Stimulated activated CD8-positive, alpha-beta memory T cell treated with anti-CD3 and anti-CD28 coated beads, Interleukin-2, amount 100 ng/mL, for 1 hour (primary cell): Measurements from ENCODE around the gene POC1A.

Experiments used
- DNase-seq, 2 donors: peaks; one replicate each; pipeline ENCODE4 v3.0.0-alpha.2; 2020; ENCODE audit warnings: low read depth in 2 of 2

Gene POC1A

DNA sequence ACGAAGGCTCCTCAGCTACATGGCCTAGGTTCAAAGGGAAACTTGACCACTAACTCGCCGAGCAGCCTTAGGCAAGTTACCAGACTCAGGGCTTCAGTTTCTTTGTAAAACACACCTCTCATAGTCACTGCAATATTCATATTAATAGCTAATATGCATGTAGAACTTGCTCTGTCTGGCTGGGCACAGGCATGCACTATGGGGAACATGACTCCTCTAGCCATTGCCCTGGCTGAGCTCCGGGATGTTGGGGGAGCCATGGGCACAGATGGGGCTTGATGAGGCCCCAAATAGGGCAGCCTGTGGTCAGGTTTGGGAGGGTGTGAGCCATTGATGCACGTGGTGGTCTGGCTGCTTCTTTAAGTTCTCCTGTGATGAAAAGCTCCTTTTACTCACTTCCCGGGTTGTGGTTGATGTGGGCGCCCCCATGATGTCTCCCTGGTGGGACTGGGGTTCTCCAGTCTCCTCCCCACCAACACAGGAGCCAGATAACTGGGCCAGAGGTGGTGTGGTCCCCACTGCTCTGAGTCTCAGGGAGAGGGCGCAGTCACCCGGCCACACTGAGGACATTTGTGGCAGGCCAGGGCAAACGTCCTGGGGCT is 68.4 kb downstream of the POC1A start:
- DNase-seq: no peak

DNA sequence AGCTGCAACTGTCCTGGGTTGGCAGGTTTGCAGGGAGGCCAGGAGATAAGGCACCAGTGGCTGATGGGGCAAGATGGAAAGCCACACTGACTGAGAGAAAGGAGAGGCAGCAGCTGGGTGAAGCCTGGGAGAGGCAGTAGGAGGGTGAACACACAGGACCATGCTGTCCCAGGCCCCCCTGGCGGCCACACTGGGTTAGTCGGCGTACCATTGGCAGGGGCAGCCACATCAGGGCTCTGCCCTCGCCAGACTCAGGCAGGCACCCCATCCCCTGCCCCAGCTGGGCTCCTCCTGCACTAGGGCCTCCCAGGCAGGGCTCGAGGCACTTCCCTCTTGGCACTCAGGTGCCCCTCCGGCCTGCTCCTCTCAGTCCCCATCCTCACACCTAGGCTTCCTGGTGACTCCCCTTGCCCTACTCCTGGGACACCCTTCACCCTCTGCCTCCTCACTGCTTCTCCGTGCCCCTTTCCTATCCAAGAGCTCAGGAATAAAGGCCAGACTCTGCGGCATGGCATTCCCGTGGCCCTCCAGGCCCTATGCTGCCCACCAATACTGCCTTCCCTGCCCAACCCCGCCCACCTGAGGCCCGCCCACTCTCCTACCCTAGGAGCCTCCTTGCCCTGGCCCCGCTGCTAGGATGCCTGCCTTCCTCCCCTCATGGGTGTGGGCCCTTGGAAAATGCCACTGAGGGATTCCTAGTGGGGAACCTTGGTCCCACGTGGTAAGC is 69.1 kb downstream of the POC1A start:
- DNase-seq: no peak

DNA sequence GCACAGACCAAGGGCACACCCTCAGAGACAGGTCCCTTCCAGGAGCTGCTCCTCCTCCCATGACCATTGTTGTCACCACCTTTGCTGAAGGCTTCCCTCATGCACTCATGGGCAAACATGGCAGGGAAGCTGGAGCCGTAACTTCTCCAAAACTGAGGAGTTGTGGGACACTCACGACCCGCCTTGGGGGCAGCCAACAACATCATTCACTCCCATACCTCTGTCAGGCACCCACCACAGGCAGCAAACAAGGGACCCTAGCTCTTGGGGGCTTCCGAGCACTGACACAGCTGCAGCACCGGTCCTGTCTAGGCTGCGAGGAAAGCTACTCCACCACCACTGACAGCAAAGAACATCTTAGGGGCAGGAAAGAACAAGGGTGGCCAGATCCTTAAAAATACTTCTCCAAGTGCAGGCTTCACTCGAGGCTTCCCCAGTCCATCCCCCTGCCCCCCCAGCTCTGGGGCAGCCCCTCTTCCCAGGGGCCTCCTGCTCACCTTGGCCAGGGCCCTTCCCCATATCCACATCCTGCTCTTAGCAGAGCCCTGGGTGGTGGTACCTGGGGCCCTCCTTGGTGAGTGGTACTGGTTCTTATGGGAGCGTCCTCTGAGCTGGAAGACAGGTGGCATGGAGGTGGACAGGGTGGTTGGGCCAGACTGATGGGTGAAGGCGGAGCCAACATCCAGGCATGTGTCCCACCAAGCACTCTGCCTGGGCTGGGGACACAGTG is 69.8 kb downstream of the POC1A start:
- DNase-seq: no peak

DNA sequence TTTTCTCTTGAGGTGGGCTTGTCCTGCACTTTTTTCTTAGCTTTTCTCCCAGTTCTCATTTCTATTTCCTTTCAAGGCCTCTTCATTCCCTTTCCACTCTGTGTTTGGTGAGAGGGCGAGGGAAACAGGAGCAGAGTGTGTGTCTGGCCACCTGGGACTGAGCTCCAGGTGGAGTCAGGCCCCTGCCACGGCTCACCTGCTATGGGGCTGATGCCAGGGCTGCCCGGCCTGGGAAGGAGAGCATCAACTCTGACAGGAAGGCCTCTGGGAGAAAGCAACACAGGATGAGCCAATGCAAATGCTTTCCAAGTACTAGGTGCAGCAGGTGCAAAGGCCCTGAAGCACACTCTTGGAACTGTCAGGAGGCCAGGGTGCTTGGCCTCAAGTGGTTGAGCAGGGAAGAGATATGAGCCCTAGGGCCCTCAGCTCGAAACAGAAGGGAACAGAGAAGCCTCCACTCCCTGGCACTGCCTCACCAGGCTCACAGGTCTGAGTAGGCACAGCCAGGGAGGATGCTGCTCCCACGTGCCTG is 70.6 kb downstream of the POC1A start:
- no peak for DNase-seq

DNA sequence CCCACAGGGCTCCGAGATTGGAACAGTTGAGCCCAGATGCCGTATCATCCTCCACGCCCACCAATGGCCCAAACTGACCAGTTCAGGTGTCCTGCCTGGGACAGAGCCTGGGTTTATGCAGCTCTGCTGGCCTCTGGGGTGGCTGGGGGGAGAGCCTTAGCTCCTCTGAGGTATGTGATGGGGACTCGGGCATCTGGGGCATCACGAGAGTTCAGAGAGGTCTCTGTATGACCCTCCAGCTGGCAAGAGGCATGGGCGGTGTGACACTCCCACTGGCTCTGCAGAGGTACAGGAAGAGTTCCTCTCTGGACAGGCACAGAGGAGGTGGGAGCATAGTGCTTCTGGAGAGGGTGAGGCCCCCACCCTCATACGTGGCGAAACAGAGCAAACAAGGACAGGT is 71.3 kb downstream of the POC1A start:
- DNase-seq: no peak

DNA sequence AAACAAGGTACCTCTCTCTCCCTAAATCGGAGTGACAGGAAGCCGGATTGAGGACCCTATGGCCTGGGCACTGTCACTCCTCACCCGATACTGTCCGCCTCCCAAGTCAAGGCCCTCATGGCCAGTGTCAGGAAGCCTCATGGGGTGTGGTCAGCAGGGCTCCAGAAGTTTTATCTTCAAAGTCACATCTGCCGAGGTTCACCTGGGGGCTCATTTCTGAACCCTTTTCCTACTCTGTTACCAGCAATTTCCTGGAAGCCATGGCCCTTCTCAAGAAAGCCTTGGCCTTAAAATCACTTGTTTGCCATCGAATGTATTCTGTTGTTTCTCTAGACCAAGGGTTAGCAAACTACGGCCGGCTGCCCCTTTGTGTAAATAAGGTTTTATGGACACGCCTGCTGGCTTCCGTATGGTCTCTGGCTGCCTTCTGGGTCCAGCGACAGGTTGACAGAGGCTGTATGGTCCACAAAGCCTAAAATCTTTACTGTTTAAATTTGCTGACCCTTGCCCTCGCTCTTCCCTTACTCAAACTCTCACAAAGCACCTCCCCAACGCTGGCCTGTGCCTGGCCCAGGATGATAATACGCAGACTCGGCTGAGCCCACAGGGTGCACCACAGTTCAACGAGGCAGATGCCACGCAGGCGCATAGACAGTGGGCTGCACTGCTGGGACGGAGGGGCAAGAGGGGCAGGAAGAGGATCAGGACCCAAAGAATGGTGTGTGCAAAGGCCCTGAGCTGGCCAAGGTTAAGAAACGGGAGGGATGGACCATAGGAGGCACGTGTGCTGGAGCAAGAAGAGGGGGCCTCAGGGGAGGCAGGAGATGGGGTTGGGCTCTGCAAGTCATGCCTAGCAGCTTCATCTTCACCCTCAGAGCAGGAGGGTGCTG is 73.1 kb downstream of the POC1A start:
- no peak for DNase-seq

DNA sequence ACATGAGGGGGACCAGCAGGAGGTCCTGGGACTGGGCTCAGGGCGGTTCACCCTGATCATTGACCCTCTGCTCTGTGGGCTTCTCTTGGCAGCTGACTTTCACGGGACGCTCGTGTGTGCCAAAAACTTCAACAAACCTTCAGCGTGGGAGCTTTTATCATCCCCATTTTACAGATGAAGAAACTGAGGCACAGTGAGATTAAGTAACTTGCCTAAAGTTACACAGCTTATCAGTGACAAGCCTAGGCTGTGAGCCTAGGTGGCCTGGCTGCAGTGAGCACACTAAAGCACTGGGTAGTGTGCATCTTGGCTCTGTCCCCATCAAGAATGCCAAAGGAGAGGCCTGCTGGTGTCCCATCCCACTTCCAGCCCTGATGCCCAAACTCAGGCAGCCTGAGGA is 74.3 kb downstream of the POC1A start:
- no peak for DNase-seq

DNA sequence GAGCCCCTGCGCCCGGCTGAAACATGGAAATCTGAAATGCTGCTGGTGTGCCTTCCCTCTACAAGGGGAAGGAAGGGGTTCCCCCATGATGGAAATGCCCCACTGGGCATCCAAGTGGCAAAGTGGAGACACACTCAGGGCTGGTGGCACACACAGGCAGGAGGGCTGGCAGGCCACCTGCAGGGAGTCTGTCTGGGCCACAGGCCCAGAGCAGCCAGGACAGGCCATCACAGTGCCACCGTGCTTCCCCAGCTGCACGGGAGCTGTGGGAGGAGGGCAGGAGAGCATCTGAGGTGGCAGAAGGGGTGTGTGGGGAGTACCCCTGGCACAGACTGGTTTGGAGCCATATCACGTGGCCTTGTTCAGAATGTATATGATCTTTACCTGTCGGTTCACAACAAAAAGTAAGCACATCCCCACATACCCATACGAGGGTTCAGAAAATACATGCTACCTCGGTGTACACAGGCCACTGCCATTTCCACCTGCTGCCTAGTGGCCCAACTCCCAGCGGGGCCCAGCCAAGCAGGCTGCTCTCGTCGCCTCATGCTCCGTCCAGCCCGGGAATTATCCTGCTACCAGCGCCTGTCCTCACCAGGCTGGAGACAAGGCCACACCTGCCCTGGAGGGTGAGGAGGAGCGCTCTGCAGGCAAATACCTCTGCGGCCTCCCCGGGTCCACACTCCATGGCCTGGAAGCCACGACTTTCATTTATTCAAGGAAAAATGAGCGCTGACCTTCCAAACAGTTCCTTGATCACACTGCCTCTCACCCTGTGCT is 75.3 kb downstream of the POC1A start:
- DNase-seq: no peak

DNA sequence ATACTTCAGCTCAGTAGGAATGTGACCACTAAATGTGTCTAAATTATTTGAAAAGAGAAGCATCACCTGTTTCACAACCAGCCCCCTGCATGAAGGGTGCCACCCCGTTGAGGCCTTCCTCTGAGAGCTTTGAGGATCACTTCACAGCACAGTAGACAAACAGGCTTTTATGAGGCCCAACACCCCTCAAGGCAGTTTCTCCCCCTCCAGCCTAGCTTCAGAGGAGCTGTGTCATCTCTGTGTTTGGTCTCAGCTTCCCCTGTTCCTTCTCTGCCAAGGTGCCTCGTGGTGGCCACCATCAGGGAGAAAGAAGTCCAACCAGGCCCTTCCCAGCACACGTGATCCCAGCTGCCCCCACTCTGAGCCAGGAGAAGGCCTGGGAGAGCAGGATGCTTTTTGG is 76.3 kb downstream of the POC1A start:
- DNase-seq: no peak

DNA sequence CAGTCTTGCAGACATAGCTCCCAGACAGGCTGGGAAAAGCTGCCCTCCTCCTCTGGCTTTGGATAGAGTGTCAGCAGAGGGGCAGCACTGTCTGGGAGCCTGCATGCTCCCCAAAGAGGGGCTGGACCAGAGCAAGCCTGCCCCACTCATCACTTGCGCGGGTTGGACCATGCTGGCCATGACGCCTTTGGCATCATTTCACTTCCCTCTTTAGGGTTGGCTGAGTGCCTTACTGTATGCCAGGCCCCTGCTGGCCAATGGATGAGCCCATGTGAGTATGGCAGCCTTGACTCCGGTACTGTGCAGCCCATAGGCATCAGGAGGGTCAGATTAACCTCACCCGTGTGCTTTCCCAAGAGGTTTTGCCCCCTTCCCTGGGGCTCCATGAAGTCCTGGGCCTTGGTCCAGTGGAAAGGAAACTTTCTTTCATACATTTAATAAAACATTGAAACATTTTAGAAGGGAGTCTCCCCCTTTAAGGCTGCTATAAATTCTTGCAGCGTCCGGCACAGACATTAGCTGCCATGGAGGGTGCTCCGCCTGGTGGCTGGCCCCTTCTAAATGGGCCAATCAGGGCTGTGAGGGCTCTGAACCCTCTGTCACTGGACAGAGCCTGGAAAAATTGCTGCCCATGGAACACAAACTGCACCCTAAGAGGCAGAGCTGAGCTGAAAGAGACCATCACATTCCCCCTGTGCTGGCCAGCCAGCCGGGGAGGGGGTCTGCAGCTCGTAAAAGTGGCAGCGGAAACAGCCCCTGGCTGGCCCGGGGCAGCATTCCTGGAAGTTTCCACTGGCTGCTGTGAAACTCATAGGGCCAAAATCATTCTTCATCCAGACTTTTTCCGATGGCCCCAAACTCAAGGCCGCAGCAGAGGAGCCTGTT is 77.1 kb downstream of the POC1A start:
- no peak for DNase-seq

DNA sequence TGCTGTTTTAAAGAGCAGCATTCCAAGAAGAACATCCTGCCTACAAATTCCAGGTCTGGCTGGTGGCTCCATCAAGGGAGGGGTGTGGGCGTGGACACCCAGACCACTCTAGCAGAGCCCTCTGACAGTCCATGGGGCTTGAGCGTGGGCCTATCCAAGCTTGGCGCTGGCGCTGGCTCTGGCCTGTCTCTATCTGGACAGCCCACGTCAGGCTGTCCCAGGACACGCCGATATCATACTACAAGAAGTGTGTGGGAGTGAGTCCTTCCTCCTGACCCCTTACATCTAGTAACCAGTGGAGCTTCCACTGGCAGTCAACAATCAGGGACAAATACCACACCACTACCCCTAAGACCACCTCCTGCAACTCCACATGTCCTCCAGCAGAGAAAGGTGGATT is 80.7 kb downstream of the POC1A start:
- DNase-seq: no peak

DNA sequence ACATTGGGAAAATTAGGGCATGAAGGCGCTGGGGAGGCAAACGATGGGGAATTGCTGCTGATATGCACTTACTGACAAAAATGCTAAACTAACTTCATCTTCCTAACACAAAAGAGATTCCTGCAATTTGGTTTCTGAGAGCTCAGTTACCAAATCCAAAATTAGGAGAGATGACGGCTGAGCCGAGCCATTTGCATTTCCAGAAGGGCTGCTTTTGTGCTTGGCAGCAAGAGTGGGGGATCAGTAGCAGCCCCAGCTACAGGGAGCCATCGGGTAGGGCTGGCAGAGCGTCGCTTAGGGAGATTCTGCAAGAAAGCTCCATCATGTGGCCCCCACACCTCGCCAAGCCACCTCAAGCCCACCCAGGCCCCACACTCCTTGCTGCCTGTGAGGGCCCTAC is 81.8 kb downstream of the POC1A start:
- DNase-seq: no peak

DNA sequence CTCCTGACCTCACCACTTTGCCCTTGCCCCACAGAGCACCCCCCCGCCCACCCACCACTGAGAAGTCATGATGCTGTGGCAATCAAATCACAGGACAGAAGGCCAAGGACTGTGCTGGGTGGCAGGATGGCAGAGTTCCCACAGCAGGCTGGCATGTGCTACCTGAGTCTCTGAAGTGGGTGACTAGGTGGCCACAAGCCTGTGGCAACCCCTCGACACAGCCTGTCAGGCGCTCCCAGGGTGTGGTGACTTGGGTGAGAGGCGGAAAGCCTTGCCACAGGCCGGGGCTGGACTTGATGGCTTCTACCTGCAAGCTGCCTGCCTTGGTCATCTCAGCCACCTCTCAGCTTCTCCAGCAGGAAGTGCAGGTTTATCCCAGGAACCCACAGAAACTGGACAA is 82.2 kb downstream of the POC1A start:
- no peak for DNase-seq

DNA sequence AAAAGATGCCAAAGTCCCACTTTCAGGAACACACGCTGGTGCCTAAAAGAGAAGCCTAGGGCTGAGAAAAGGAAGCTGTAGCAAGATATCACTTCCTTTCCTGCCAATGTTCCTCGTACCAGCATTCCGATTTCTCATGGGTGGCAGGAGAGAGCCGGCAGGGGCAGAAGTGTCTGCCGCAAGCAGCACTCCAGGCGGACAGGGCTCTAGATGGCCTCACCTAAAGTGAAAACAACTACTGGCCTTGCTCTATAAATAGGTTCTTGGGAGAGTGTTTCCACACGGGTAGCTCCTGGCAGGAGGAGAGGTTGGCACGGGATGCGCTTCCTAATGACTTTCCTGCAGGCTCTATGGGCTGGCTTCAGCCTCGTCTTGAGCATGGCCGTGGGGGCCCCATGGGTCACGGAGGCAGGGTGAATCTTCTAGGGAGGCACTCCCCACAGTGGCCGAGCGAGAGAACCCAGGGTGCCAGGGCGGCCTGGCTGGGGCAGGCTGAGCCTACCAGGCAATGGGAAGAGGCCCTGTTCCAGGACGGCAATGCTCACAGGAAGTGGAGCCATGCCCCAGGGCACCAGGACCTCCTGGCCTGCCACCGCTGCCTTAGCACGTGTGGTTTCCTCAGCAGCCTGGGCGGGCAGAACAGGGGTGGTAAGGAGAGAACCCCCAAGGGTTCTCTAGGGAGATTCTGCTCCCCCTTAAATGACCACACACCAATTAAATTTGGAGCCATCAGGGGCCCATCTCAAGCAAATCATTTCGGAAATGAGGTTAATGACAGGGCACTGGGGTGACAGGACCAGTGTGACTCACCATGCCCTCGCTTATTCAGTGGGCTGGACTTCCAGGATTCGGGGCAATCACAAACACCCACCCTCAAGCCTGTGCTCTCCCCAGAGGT is 83.2 kb downstream of the POC1A start:
- no peak for DNase-seq

DNA sequence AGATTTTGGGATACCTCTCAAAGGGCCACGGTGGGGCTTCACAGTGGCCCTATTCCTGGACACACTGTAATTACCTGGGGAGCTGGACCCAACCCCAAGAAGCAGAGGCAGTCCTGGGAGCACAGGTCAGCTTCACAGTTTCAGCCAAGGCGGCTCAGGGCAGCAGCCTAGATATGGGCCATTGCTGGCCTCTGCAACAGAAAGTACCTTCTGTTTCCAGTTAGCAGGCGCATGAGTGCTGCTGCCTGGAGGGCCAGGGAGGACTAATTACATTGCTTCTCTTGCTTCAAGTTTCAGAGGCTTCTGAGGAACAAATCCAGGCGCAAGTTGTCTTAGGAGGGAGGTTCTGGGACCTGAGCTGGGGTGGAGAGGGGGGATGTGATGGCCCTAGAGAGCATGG is 84.4 kb downstream of the POC1A start:
- no peak for DNase-seq

DNA sequence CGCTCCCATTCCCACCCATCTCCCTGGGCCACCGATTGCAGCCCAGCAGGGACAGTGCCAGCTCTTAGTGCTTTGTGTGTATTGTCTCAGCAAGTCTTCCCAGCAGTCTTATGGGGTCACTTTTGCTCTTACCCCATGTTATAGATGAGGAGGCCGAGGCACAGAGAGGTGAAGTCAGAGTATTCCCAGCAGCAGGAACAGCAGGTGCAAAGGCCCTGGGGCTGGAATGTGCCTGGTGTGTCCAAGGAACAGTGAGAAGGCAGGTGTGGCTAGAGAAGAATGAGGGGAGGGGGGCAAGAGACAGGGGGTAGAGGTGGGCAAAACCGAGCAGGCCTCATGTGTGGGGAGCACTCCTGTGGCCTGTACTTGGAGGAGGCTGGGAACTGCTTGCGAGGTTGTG is 85.1 kb downstream of the POC1A start:
- DNase-seq: no peak

DNA sequence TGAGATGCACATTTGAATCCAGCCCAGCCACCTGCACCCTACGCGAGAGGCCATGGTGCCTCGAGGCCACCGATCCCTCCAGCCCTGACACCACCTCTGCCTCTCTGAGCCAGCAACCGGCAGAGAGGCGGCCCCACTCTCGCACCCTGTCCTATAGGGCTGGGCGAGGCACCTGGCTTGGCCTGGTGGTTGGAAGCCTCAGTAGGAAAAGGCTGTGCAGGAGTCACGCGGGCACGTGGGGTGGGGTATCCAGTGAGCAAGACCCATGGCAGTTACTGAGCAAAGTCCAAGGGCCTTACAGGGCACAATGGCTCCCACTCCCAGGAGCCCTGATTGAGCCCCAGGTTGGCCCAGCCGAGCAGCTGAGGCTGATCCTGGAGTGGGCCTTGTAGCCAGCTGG is 85.5 kb downstream of the POC1A start:
- DNase-seq: no peak

DNA sequence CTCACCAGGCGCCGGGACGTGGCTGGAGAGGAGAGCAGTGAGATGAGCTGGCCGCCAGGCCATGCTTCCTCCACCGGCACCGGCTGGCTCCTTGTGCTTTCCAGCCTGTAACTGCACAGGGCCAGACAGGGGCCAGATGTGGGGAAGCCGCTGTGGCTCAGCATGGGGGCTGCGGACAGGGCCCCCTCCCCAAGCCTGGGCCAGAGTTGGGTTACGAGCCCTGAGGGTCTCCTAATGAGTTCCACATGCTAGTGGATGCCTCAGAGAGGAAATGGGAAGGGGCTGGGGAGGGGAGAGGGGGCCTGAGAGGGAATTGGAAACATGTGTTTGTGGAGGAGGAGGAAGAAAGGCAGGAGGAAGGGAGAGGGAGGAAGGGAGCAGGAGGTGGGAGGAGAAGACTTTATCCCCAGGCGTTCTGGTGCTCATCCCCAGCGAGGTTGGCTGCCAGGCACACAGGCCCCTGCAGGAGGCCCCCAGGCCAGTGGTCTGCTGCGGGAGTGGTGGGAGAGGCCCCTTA is 86.1 kb downstream of the POC1A start:
- DNase-seq: no peak

DNA sequence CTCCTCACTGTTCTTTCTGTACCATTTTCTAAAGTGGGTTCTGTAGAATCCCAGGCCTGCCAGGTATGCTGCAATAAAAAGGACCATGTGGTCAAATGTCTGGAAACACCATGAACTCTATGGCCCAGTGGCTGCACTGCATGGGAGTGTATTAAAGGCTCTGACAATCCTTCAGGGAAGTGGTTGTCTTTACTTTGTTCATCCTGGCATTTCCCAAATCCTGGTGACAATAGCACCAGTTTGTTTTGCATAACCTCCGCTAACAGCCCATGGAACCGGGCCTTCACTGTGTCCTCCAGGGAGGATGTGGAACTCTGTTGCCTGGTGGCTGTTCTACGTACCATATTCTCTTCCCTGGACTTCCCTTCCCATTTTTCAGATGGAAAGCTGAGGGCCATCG is 86.7 kb downstream of the POC1A start:
- DNase-seq: no peak
